Activated naive CD4-positive, alpha-beta T cell (primary cell): ENCODE data around the gene STIM2.
A peak's percentile ranks its signal among the peaks of the same experiment; 100 is the strongest.

ENCODE experiments used
- DNase-seq, 4 experiments: peaks; one replicate each; lab custom pipeline; 2025; lab: John Stamatoyannopoulos, UW

STIM2 gene

DNA sequence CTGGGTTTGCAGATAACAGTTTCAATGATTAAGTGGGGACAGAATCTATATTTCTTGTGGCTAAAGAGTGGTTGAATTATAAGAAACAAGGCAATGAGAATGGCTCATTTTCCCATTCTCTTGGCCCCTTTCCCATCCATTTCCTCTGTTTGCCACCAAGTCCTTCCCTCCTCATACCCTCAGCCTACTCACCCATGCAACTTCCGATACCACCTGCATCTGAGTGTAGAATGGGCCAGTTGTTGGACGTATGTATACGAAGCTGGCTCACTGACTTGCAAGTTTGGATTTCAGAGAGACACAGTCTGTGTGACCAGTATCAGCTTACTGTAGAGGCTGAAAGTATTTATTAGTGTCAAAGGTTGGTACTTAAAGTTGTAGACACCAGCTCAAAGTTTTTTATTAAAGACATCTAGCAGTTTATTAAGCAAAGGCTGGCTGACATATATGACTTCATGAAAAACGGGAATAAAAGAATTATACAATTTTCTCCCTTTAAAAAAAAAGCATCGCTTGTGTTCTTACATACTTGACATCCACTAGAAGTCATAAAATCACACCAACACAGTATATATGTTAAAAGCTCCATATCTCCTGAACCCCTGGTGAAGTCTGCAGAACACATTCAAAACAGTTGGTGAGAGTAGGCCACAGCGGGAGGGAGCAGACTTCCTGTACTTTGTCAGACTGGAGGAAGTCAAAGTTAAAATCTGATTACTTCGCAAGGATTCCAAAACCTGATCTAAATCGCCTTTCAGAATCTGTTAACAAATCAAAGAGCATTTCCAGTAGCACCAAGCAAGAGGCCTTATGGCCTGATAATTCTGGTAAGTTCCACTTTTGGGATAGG is 22.4 kb upstream of the STIM2 start:
- DNase-seq: no peak

DNA sequence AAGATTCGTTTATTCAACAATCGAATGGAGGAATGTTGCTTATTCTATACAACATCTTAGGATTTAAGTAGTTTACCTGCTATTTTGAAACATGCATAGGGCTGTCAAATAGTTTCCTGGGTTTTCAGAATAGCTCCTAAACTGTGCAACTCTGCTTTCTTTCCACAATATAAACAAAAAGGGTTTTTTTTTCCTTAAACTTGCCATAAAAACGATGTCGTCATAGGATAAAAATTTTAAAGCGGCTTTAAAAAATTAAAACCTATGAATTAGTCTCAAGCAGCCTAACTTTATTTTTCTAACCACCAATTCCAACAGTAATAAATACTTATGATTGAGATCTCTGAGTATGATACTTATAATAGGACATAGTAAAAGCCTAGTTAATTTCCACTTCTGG is 21.6 kb upstream of the STIM2 start:
- DNase-seq: no peak

DNA sequence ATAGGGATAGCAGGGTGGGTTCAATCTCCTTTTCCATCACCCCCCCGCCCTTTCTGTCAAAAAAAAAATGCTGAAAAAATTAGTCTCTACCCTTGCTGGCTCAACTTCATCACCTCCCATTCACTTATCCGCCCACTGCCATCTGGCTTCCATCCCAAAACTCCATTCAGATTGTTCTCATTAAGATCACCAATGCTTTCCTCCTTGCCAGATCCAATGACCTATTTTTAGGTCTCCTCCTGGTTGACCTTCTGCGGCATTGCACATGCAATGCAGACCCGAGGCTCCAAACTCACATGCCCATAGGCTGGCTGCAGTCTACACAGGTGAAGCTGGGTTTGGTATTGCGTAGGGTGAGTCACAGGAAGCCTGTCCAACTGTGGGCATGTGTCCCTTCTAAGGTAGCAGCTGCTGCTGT is 21.1 kb upstream of the STIM2 start:
- no peak for DNase-seq

DNA sequence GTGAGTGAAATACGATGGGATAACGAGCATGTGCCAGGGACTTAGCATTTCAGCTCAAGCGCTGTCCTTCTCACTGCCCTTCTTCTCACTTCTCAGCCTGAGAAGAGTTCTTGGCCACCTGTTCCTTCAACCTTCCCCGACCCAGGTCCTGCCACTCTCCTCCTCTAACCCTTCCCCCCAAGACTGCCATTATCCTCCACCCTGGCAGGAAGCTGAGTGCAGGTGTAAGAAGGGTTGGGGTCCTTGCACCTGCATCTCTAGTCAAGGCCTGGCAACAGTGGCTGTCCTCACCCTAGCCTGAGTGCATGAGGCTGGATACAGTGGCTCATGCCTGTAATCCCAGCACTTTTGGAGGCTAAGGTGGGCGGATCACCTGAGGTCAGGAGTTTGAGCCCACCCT is 19.9 kb upstream of the STIM2 start:
- no peak for DNase-seq

DNA sequence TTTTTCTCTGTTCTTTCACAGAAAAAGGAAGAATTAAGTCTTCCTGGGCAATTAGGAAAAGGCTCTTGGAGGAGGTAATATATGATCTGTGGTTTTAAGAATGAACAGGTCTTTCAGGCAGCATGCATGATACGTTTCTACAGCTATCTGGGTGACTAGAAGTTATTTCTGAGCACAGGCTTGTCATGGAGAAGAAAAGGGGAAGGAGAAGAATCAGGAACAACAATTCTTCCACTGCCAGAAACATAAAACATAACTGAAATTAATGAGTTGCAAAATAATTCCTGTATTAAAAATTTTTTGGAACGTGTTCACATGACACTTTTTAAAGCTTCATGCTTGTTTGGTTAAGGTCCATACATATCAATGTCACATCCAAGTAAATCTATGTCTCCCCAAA is 17.7 kb upstream of the STIM2 start:
- no peak for DNase-seq

DNA sequence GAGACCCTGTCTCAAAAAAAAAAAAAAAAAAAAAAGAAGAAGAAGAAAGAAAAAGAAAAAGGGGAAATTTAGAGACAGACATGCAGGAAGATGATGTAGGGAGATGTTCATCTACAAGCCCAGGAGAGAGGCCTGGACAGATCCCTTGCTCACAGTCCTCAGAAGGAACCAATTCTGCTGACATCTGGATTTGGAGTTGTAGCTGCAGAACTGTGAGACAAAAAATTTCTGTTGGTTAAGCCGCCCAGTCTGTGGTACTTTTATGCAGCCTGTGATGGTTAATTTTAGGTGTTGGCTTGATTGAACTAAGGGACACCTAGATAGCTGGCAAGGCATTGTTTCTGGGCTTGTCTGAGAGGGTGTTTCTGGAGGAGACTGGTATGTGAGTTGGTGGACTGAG is 10.1 kb upstream of the STIM2 start:
- no peak for DNase-seq

DNA sequence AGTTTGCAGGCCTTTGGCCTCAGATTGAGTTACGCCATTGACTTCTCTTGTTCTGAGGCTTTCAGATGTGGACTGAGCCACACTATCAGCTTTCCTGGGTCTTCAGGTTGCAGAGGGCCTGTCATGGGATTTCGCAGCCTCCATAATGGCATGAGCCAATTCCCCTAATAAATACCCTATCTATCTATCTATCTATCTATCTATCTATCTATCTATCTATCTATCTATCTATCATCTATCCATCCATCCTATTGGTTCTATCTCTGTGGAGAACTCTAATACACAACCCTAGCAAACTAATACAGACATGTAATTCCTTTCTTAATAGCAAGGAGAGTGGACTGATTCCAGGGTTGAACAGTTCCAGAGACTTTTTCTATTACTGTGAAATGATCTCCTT is 9.5 kb upstream of the STIM2 start:
- DNase-seq: no peak

DNA sequence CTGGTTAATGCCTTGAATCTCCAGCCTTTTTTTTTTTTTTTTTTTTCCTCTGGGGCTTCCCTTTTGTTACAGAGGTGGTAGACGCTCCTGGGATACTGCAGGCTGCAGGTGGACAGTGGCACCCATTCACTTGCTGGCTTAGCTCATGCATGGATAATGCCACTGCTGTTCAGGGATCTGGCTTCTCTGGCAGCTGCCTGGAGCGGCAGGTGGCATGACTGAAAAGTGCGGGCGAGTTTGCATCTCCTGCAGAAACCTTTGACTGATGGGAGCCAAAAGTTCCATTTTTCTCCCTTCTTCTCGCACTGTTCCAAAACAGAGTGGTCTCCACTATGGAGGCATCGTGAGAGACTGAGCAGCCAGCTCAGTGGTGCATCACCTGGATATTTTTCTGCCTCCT is 5.9 kb upstream of the STIM2 start:
- DNase-seq: no peak

DNA sequence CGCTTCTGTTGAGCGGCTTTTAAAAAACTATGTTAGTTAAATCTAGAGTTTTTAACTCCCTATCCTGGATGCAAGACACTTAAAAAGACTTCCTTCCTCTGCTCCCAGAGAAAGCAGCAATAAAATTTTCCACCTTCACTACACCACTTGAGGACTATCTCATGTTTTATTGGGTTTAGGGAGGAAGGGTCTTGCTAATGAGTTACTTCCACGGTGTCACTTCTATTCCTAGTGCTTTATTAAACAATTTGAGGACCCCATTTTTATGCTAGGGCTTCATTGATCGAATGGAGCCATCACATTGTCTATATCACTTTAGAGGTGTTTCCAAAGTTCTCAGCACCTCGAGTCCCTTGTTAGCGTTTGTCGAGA is 3.7 kb upstream of the STIM2 start:
- no peak for DNase-seq

DNA sequence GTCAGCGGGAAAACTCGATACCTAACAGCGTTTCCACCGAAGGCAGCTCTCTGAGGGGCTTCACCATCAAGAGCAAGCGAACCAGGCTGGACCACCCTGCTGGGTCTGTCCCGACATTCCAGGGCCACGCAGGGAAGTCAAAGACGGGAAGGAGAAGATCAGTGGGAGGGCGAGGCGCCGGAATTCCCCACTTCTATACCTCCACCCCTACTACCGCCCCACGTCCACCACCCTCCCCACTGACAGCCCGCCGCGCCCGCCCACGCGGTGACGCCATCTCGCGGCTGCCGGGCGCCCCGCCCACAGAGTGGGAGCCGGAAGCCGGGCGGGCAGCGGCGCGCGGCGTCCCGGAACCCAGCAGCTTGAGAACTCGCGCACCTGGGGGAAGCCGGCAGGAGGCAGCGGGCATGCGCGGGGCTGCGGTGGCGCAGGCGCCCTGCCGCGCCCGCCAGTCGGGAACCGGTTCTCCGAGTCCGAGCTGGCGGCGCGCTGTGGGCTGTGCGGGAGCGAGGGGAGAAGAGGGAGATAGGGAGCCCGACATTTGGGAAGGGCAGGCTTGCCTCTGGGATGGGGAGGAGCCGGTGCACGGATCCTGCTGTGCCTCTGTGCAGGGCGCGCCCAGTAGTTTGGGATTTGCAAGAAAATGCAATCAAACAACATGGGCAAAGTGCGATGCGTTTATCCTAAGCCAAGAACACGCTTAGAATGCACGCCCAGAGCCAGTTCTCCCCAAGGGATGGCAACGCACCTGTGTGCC is 3.2 kb upstream of the STIM2 start:
- peak; percentile 78 to 93 (median 85) for DNase-seq

DNA sequence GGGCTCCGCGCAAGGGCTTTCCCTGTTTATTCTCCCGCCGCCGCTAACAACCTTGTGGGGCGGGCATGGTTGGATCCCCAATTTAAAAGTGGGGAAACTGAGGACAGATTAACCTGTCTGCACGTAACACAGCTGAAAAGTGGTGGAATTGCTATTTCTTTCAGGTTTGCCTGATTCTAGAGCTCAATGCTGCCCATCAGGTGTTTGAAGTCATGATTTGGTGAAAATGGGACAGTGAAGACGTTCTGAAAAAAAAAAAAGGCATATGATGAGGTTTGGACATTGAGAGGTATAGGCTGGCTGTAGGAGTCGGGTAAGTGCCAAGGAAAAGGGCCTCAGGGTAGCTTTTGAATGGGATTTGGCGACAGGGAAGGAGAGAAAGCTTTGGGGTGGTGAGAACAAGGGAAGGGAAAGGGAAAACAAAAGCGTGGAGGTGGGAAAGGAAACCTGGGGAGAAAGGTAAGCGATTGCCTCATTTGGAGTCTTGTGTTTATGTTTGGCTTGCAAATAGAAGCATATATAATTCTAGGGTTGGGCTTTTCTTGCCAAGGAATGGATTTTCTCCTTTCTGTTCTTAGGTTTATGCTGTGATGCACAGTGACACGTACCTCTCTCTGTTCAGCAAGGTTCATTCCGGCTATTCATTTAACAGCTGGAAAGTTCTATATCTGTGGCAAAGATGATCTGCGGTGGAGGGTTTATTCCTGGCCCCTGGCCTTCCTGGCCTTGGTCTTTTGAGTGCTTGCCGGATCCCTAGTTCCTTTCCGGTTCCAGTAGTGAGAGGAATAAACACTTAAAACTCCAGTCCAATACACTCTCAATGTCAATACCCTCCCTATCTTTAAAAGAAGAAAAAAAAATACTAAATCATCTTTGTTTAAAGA is 2.4 kb upstream of the STIM2 start:
- no peak for DNase-seq

DNA sequence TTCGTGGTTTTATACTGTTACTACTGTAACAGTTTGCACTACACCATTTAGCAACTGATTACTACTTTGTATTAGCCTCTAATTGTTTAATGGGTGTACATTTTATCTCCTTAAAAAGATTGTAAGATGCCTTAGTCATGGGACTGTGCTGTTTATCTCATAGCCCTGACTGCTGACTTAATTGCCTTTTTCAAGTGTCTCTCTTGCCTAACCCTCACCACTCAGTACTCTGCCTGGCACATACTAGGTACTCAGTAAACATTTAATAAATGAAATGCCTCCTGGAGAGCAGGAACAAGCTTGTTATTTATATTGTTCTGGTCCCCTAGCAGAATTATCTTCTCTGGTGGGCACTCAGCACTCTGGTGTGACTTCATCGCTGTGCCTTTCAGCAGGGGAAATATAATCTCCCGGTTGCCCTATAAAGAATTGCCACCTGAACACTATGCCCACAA is 1.7 kb upstream of the STIM2 start:
- no peak for DNase-seq

DNA sequence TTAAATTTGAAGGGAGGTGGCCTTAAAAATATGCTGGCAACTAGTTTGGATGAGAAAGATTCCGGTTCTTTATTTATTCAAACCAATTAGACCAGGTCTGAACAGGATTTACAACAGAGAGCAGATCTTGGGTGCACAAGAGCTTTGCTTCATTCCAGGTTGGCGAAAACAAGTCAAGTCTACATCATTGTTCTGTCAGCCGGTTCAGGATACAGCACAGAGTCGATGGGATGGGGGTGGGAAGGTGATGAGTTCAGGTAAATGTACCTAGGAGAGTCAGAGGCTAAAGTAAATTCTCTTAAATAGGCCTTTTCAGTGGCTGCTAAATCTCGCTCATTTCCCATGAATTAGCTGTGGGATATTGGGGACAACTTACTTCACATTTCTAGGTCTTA is 882 bp upstream of the STIM2 start:
- DNase-seq: no peak

DNA sequence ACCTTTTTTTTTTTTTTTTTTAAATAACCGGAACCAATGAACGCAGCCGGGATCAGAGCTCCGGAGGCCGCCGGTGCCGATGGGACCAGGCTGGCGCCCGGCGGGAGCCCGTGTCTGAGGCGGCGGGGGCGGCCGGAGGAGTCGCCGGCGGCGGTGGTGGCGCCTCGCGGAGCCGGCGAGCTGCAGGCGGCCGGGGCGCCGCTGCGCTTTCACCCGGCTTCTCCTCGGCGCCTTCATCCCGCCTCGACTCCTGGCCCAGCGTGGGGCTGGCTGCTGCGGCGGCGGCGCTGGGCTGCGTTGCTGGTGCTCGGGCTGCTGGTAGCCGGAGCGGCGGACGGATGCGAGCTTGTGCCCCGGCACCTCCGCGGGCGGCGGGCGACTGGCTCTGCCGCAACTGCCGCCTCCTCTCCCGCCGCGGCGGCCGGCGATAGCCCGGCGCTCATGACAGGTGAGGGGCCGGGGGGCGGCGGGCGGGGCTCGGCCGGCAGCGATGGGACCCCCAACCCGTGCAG is 337 bp downstream of the STIM2 start:
- peak; percentile 19 to 55 (median 37) for DNase-seq

DNA sequence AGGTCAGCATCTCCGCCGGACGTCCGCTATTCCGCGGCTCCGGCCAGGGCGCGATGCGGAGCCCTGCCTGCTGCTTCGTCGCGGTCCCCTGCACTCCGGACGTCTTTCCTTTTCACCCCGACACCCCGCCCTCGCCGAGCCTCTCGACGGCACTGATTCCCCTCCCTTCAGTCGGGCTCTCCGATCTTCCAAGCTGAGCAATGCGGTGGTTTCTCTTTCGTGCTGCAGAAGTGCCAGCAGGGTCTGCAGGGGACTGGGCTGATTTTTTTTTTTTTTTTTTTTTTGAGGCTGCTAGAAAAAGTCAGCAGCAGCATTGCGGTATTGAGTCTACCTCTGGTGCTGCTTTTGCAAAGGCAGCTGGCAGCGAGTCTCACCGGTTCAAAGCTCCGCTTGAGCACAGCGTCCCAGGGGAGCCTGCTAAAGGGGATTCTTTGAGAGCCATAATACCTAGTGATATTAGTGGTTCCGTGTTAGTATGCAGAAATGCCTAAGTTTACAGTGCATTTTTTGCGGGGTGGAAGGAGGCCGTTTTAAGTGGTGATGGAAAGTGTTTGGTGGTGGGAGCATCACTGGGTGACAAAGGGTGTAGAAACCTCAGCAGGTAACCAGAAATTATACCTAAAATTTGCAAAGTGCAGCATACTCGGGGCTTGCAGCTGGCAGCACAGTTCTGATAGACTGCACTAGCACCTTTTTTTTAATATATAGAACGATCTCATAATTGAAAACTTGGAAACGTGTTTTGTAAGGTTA is 969 bp downstream of the STIM2 start:
- peak; percentile 8 to 58 (median 42) for DNase-seq

DNA sequence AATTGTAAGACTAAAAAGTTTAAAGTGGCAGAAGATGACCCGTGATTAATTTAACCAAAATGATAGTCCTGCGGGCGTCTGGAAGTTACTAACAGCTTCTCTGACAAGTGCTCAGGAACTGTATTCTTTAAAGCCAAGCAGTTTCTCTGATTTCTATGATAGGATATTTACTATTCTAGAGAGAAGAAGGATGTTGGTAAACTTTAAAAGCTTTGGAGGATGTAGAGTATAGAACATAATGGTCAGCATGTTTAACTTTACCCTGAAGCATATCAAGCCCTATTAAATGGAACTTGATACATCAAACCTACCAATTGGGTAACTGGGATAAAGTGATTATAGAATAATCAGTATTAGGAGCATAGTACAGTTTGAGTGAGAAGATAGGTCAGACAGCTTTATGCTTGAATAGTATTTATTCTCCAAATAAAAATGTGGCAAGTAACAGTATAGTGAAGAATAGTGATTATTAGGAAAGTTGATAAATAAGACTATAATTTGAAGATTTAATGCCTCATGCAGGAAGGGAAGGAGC is 1.8 kb downstream of the STIM2 start:
- DNase-seq: no peak

DNA sequence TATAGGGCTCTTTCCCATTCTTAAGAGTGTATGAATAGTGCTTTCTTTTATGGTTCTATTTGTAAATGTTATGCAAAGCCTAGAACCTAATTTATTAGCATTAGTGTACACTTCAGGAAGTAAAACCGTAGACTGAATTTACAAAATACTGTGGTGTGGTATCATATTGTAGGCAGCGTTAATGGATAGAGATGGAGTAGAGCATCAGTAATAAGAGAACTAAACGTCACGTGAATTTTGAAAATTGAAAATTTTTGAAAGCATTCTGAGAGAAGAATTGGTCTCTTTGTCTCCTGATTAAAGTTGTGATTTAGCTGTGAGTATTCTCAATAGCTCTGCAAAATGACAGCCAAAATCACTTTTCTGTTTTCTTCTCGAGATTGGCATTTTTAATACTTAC is 2.9 kb downstream of the STIM2 start:
- no peak for DNase-seq

DNA sequence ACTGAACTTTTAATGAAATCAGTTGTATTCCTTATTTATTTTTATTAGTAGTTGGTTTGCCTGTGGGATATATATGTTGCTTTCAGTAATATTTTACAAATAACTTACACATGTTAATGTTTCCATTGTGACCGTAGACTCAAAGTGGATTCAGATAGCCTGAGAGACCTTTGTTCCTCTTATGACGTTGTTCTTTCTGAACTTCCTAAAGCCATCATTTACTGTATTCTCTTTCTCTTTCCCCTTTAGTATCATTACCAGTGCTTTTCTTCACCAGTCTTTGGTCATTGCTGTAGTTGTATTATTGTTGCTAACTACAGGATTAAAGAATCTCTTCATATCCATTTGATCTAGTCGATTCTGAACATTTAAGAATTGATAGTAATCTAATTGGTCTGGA is 4.3 kb downstream of the STIM2 start:
- DNase-seq: no peak

DNA sequence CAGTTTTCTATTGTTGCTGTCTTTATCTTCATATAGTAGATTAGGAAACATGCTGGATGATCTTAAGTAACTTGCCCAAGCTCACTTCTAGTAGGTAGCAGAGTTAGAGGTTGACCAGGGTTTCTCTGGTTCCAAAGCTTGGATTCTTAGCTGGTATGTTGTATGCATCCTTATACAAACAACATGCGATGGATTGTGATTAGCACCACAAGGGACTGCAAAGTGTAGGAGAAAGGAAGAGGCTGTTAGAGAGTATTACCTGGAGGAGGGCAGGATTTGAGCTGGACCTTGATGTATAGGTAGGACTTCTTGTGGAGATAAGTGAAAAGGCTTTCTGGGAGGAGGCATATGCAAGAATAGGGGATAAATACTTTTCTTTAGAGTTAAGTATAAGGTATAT is 5.6 kb downstream of the STIM2 start:
- no peak for DNase-seq

DNA sequence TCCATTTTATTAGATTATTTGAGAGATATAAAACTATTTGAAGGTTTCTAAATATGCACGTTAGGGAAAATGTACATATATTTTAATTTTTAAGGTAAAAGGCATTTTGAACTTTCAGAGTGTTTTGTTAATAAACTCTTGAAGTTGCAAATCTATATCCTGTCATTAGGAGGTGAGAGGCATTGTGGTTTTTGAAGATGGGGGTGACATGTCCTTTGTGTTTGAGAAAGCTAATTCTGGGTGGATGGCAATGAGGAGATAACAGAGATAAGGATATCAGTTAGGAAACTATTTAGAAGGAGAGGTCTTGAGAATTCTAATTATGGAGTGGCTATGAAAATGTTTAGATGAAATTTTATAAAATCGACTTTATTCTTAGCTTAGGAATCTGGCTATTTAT is 6.1 kb downstream of the STIM2 start:
- DNase-seq: no peak
